ENCODE results near the gene DLX4.
A peak's percentile ranks its signal among the peaks of the same experiment; 100 is the strongest.

GRCh38 chr17:49996495-49997300 is 27.7 kb downstream of the DLX4 start:
- TF ChIP-seq CTCF (IDR thresholded peaks at IDR 0.05; ENCODE audit: borderline replicate concordance, extremely low read depth, low read length, poor library complexity, severe bottlenecking) (peak; percentile 95), EZH2 (IDR thresholded peaks at IDR 0.05; ENCODE audit: borderline replicate concordance, low read depth, low read length, severe bottlenecking) (peak; percentile 83)
